ENCODE data around the gene SLC31A1.

DNA sequence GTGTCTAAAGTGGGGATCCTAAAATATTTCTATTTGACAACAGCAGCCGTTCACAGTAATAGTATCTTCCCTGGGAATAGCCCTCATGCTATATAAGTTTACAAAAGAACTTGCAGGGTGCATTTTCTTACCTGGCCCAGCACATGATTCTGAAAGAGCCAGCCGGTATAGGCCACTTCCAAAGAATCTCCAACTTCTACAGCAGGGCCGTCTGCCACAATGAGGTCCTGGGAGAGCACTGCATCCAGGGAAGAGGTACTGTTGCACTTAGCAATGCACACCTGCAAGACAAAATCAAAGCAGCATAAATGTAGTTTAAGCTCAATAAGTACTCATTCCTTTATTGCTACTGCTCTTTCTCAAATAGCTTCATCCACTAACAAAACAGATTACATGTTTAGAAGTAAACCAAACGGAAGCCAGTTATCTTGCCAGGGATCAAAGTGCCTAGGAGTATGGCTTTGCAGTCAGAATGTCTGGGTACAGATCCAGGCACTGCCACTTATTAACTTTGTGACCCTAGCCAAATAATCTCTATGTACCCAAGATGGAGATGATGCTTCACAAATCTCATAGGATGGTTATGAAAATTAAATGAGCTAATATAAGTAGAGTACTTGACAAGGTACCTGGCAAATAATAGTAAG is 21.5 kb upstream of the SLC31A1 start:
- TF ChIP-seq EP300 (IDR thresholded peaks at IDR 0.05; ENCODE audit: borderline replicate concordance) (no peak), CEBPB (IDR thresholded peaks at IDR 0.05) (no peak)

Data from Ishikawa (cell line).